Mammary epithelial cell (primary cell): ENCODE measurements around the gene TAS1R2.

Source experiments
- CTCF ChIP-seq, 2 donors: IDR thresholded peaks in 1 of 2; conservative IDR thresholded peaks in 1 of 2; 2 replicates each; pipeline ENCODE4 v1.5.1; 2011 to 2012; ENCODE audit warnings: inconsistent platforms in 2 of 2, low read length in 2 of 2, mild to moderate bottlenecking in 2 of 2, control low read depth in 1 of 2, low read depth in 1 of 2; ENCODE audit not compliant: insufficient read depth in 1 of 2; ENCODE audit errors: extremely low read depth in 1 of 2
- EZH2 ChIP-seq: IDR thresholded peaks from 2 replicates; pipeline ENCODE4 v1.6.1; 2012; ENCODE audit warnings: low read length, inconsistent platforms, borderline replicate concordance

GRCh38 chr1:18901952-18902522 is 42.6 kb upstream of the TAS1R2 start:
- no peak for TF ChIP-seq CTCF (conservative IDR thresholded peaks at IDR 0.05 in 1 of 2, IDR thresholded peaks at IDR 0.05 in 1 of 2; ENCODE audit: extremely low read depth in 1 of 2, insufficient read depth in 1 of 2, low read depth in 1 of 2, low read length in 2 of 2)
- TF ChIP-seq EZH2 = no peak
